DMS53 (cell line): Measurements from ENCODE around the gene ACP2.
"Not testable (repeated sequence)": the region's sequence is repeated elsewhere in the genome, so short reads cannot be mapped to it uniquely, and the experiment has no call there.

Experiments
- DNase-seq: peaks from one replicate; lab custom pipeline; 2025; lab: John Stamatoyannopoulos, UW

Gene ACP2

DNA sequence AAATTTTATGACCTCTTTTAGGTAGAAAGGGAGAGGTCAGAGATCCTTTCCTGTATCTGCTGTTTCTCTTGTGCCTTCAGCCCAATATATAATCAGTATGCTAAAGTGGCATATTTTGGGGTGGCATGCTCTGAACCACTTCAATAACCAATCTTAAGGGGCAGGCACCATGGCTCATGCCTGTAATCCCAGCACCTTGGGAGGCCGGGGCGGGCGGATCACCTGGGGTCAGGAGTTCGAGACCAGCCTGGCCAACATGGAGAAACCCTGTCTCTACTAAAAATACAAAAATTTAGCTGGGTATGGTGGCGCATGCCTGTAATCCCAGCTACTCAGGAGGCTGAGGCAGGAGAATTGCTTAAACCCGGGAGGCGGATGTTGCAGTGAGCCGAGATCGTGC, 50.5 kb downstream of the ACP2 start:
- not testable (repeated sequence) for DNase-seq

DNA sequence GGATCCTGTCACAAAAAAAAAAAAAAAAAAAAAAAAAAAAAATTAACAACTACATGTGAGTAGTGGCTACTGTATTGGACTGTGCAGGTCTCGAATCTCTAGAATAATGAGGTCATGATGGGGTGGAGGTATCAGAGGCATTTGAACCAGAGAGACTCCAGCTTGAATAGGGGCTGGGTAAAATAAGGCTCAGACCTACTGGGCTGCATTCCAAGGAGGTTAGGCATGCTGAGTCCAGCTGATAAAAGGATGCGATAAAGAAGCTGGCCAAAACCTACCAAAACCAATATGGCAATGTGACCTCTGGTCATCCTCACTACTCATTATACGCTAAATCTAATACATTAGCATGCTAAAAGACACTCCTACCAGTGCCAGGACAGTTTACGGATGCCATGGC, 56.5 kb downstream of the ACP2 start:
- no peak for DNase-seq

DNA sequence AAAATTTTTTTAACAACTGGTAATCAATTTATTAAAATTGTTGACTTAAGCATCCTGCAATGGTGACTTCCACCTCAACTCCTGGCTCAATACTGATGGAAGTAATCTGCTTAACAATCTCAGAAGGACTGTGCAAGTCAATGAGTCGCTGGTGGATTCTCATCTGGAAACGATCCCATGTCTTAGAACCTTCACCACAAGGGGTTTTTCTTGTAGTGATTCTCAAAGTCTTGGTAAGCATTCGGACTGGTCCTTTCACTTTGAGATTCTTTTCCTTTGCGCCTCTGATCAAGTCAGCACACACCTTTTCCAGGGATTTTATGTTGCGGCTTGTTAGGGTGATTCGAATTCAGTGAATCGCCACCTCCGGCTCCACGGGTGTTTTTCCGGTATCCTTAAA, 57.5 kb downstream of the ACP2 start:
- not testable (repeated sequence) for DNase-seq
